A549 (cell line): ENCODE data around the gene CDH4. TPM values are rescaled to one million over a fixed set of nuclear protein-coding genes. Genes with fewer than 3 reads are reported as not detected.

Experiments used
- ATAC-seq, 2 experiments: fragments of 200-7000 bp in 1 of 2; fragments of >200 bp in 1 of 2; cut with Nextera tagmentation in 1 of 2; cut with Tn5 transposase in 1 of 2; 3 replicates each; pipeline versions ENCODE4 v1.8.0 to v1.9.1; 2018 to 2020; ENCODE audit warnings: mild to moderate bottlenecking in 1 of 2, moderate library complexity in 1 of 2
- CTCF ChIA-PET: fragments of 300-600 bp; sonication (Branson Sonifier 250); formaldehyde crosslinking; extraction: SDS; loops from one replicate; lab custom pipeline; 2021; ENCODE audit warnings: antibody characterized with exemption, inconsistent platforms; lab: Yijun Ruan, JAX
- POLR2A ChIA-PET: fragments of 350-600 bp; formaldehyde crosslinking; extraction: SDS; loops from one replicate; lab custom pipeline; 2021; ENCODE audit warnings: antibody characterized with exemption, inconsistent platforms; lab: Yijun Ruan, JAX
- DNase-seq, 2 experiments: peaks; one replicate each; pipeline versions ENCODE4 v3.0.0 to v3.0.0-alpha.2; 2011 to 2016; ENCODE audit warnings: low read depth in 1 of 2, low spot score in 1 of 2
- FAIRE-seq: peaks from 2 replicates; lab custom pipeline; 2011; peaks lifted over from hg19 to GRCh38; lab: Jason Lieb, UNC
- H3K27ac ChIP-seq, 2 experiments: fragments of >200 bp; sonication (Bioruptor Twin); formaldehyde crosslinking; 3 replicates each; pipeline ENCODE4 v1.5.1; 2016 to 2017
- H3K4me1 ChIP-seq: fragments of >200 bp; sonication (Bioruptor Twin); formaldehyde crosslinking; 3 replicates; pipeline ENCODE4 v1.6.1; 2016
- H3K4me2 ChIP-seq: fragments of >200 bp; sonication (Bioruptor Twin); formaldehyde crosslinking; 3 replicates; pipeline ENCODE4 v1.6.1; 2016
- H3K4me3 ChIP-seq: fragments of >200 bp; sonication (Bioruptor Twin); formaldehyde crosslinking; 3 replicates; pipeline ENCODE4 v1.5.1; 2016
- H3K9me3 ChIP-seq: fragments of >200 bp; sonication (Bioruptor Twin); formaldehyde crosslinking; 3 replicates; pipeline ENCODE4 v1.6.1; 2016
- CEBPB ChIP-seq, 2 experiments: fragments of >200 bp in 1 of 2; sonication (Bioruptor Twin) in 1 of 2; formaldehyde crosslinking in 1 of 2; IDR thresholded peaks; 2 replicates each; pipeline ENCODE4 v1.6.1; 2012 to 2016
- CHD4 ChIP-seq: fragments of 200-600 bp; sonication (generic); IDR thresholded peaks from 2 replicates; pipeline ENCODE4 v1.6.1; 2016; ENCODE audit warnings: antibody characterized with exemption, mild to moderate bottlenecking, borderline replicate concordance
- E2F6 ChIP-seq: IDR thresholded peaks from 2 replicates; pipeline ENCODE4 v1.6.1; 2012; ENCODE audit warnings: low read depth, borderline replicate concordance
- EP300 ChIP-seq, 2 experiments: fragments of >200 bp; sonication (Bioruptor Twin); formaldehyde crosslinking; IDR thresholded peaks; 2 replicates in 1 of 2; 3 replicates in 1 of 2; pipeline ENCODE4 v1.6.1; 2016 to 2017
- GATA3 ChIP-seq: IDR thresholded peaks from 2 replicates; pipeline ENCODE4 v1.6.1; 2012; ENCODE audit warnings: borderline replicate concordance
- HOXB13 ChIP-seq: fragments of 250-450 bp; sonication (Bioruptor Pico); IDR thresholded peaks from 2 replicates; pipeline ENCODE4 v1.5.0; 2020; ENCODE audit warnings: low read depth, mild to moderate bottlenecking, moderate library complexity
- HOXB5 ChIP-seq: fragments of 250-450 bp; sonication (Bioruptor Pico); IDR thresholded peaks from 2 replicates; pipeline ENCODE4 v1.5.0; 2020; ENCODE audit warnings: mild to moderate bottlenecking, moderate library complexity
- JUNB ChIP-seq: fragments of >200 bp; sonication (Bioruptor Twin); formaldehyde crosslinking; IDR thresholded peaks from 2 replicates; pipeline ENCODE4 v1.6.1; 2016
- KDM5A ChIP-seq: fragments of 200-600 bp; sonication (generic); IDR thresholded peaks from 2 replicates; pipeline ENCODE4 v1.6.1; 2016; ENCODE audit warnings: antibody characterized with exemption, mild to moderate bottlenecking
- MAFK ChIP-seq: fragments of 450-650 bp; IDR thresholded peaks from 2 replicates; pipeline ENCODE4 v1.6.1; 2014; ENCODE audit not compliant: partially characterized antibody
- MYC ChIP-seq: IDR thresholded peaks from 2 replicates; pipeline ENCODE4 v1.6.1; 2012; ENCODE audit warnings: mild to moderate bottlenecking, inconsistent platforms, low read length, improper control_type of control experiment, borderline replicate concordance
- PHF8 ChIP-seq: fragments of 200-600 bp; sonication (generic); IDR thresholded peaks from 2 replicates; pipeline ENCODE4 v1.6.1; 2016; ENCODE audit warnings: low read depth, mild to moderate bottlenecking, antibody characterized with exemption, moderate library complexity, borderline replicate concordance
- POLR2A ChIP-seq: IDR thresholded peaks from 2 replicates; pipeline ENCODE4 v1.6.1; 2012; ENCODE audit warnings: mild to moderate bottlenecking, low read length
- POLR2AphosphoS2 ChIP-seq: conservative IDR thresholded peaks from 2 replicates; pipeline ENCODE4 v1.6.1; 2012; ENCODE audit warnings: low read length, improper control_type of control experiment, inconsistent platforms
- RAD21 ChIP-seq, 2 experiments: fragments of >200 bp in 1 of 2; sonication (Bioruptor Twin) in 1 of 2; formaldehyde crosslinking in 1 of 2; IDR thresholded peaks in 1 of 2; conservative IDR thresholded peaks in 1 of 2; 2 replicates in 1 of 2; 3 replicates in 1 of 2; pipeline ENCODE4 v1.6.1; 2012 to 2018; ENCODE audit warnings: inconsistent platforms in 1 of 2
- RARB ChIP-seq: fragments of 250-450 bp; sonication (Bioruptor Pico); IDR thresholded peaks from 2 replicates; pipeline ENCODE4 v1.8.0; 2021; ENCODE audit warnings: mild to moderate bottlenecking, moderate library complexity
- RCOR1 ChIP-seq: fragments of 150-350 bp; IDR thresholded peaks from 2 replicates; pipeline ENCODE4 v1.6.1; 2014; ENCODE audit warnings: antibody characterized with exemption, low read length, low read depth
- REST ChIP-seq: fragments of 200-600 bp; sonication (generic); IDR thresholded peaks from 2 replicates; pipeline ENCODE4 v1.6.1; 2016; ENCODE audit warnings: antibody characterized with exemption, mild to moderate bottlenecking, moderate library complexity
- SMC3 ChIP-seq: fragments of >200 bp; sonication (Bioruptor Twin); formaldehyde crosslinking; IDR thresholded peaks from 3 replicates; pipeline ENCODE4 v1.6.1; 2018; ENCODE audit warnings: inconsistent platforms
- WGBS: methylation state at CpG from one replicate; pipeline ENCODE4 v1.1.6; 2017; ENCODE audit errors: missing lambda C conversion rate; 5-methylcytosine and 5-hydroxymethylcytosine counted together
- polyA plus RNA-seq, 4 experiments: library from polyadenylated mRNA; depleted of rRNA in 3 of 4; stranded (reverse); fragments of >200 nt; fragmentation: RNase III in 1 of 4; extraction: RNeasy Plus Mini Kit Qiagen cat#74134 plus additional on column Dnase treatment in 1 of 4; gene quantifications; 2 replicates in 3 of 4; 3 replicates in 1 of 4; pipeline ENCODE4 v1.2.3, GENCODE V29; 2011 to 2017
- TF ChIP-seq, protein P1 (sequence below): IDR thresholded peaks from 2 replicates; pipeline ENCODE4 v1.6.1; 2012

Gene CDH4
- polyA plus RNA-seq, 2 of the 4 experiments (the other 2 are of a cell fraction) = 3.4 to 10.3 TPM

GRCh38 chr20:61219021-61219431 is 33.0 kb upstream of the CDH4 start:
- peaks cover 4% of the 10 kb centered on the region; the same call in 1 of the 3 replicates for H3K4me1 ChIP-seq
- no peaks in the 10 kb centered on the region for H3K9me3 ChIP-seq
- no peak overlapping the region for H3K4me2 ChIP-seq
- TF ChIP-seq CEBPB (IDR thresholded peaks at IDR 0.05) (no peak), PHF8 (no peak), JUNB (no peak), MAFK (no peak)
- ChIA-PET POLR2A (no interaction called here), CTCF (interaction anchor here (0.7 to 5.0 kb wide), 3 partner anchors 10 to 64 kb away, joined by 3 to 49 read pairs (median 3); no protein-coding TSS in a partner anchor)
- DNase-seq = no peak
- no peak overlapping the region for H3K27ac ChIP-seq
- no peak for ATAC-seq
- FAIRE-seq = no peak
- H3K4me3 ChIP-seq = no peak overlapping the region

- CTCF ChIA-PET = interaction anchor here (0.8 to 5.0 kb wide), 2 partner anchors 9 to 16 kb away, joined by 4 to 49 read pairs; no protein-coding TSS in a partner anchor
- POLR2A ChIA-PET = no interaction called here
- DNase-seq = no peak
- no peak for ATAC-seq
- no peaks in the 10 kb centered on the region for H3K9me3 ChIP-seq
- 56% methylated on average over 4 of the region's 4 CpGs for WGBS
- no peak overlapping the region for H3K4me2 ChIP-seq
- H3K27ac ChIP-seq = no peak overlapping the region
- H3K4me1 ChIP-seq = peaks cover 4% of the 10 kb centered on the region; the same call in 1 of the 3 replicates
- FAIRE-seq = no peak
- no peak for TF ChIP-seq REST
- no peak for TF ChIP-seq RCOR1
- TF ChIP-seq RARB (CRISPR knock-in tag) = no peak
- no peak for TF ChIP-seq MYC
- no peak for TF ChIP-seq RAD21 (conservative IDR thresholded peaks at IDR 0.05 in 1 of 2, IDR thresholded peaks at IDR 0.05 in 1 of 2)
- no peak for TF ChIP-seq EP300 (IDR thresholded peaks at IDR 0.05)
- TF ChIP-seq CHD4 = no peak
- no peak for TF ChIP-seq HOXB13 (CRISPR knock-in tag)
- no peak for TF ChIP-seq POLR2AphosphoS2
- TF ChIP-seq PHF8 = no peak
- no peak for TF ChIP-seq E2F6
- TF ChIP-seq SMC3 = no peak
- no peak for TF ChIP-seq POLR2A
- no peak for TF ChIP-seq HOXB5 (CRISPR knock-in tag)
- TF ChIP-seq, protein P1, sequence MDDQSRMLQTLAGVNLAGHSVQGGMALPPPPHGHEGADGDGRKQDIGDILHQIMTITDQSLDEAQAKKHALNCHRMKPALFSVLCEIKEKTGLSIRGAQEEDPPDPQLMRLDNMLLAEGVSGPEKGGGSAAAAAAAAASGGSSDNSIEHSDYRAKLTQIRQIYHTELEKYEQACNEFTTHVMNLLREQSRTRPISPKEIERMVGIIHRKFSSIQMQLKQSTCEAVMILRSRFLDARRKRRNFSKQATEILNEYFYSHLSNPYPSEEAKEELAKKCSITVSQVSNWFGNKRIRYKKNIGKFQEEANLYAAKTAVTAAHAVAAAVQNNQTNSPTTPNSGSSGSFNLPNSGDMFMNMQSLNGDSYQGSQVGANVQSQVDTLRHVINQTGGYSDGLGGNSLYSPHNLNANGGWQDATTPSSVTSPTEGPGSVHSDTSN = no peak
- TF ChIP-seq GATA3 = no peak
- TF ChIP-seq KDM5A = no peak
- no peak overlapping the region for H3K4me3 ChIP-seq
Observed at GRCh38 chr20:61220131-61220530, 31.9 kb upstream of the CDH4 start.
